ENCODE measurements around the gene CTPS2. TPM values are rescaled to one million over a fixed set of nuclear protein-coding genes. Genes with fewer than 3 reads are reported as not detected.
A peak's percentile ranks its signal among the peaks of the same experiment; 100 is the strongest.

The CTPS2 gene
- total RNA-seq, 2 donors from 2014 or later = 7.9 to 12.0 TPM

DNA sequence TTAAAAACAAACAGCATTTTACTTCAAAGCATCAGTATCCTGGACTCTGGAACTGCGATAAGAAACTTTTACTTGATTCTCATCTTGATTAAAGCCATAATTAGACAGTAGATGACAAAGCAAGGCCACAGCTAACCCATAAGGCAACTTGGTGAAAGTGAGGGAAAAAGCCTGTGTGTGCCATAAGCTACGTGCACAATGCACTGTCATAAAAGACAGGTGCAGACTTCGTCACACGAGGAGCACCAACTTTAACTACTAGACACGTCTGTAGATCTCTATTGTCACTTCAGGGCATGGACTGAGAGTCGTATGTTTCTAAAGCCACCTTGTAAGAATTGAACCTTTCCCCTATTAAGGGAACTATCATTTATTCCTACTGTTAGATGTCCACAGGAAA lies 13.1 kb downstream of the CTPS2 start:
- ATAC-seq (ENCODE audit: insufficient number of reproducible peaks, low FRiP score, low read depth) (no peak), DNase-seq (ENCODE audit: low spot score) (no peak)
- H3K4me3 ChIP-seq = no peak overlapping the region
- no peak overlapping the region for H3K27ac ChIP-seq
- H3K27me3 ChIP-seq (replicated peaks; ENCODE audit: insufficient read depth) = no peaks in the 10 kb centered on the region
- peaks cover 3% of the 10 kb centered on the region for H3K36me3 ChIP-seq
- TF ChIP-seq, protein P1, sequence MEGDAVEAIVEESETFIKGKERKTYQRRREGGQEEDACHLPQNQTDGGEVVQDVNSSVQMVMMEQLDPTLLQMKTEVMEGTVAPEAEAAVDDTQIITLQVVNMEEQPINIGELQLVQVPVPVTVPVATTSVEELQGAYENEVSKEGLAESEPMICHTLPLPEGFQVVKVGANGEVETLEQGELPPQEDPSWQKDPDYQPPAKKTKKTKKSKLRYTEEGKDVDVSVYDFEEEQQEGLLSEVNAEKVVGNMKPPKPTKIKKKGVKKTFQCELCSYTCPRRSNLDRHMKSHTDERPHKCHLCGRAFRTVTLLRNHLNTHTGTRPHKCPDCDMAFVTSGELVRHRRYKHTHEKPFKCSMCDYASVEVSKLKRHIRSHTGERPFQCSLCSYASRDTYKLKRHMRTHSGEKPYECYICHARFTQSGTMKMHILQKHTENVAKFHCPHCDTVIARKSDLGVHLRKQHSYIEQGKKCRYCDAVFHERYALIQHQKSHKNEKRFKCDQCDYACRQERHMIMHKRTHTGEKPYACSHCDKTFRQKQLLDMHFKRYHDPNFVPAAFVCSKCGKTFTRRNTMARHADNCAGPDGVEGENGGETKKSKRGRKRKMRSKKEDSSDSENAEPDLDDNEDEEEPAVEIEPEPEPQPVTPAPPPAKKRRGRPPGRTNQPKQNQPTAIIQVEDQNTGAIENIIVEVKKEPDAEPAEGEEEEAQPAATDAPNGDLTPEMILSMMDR (IDR thresholded peaks at IDR 0.05) = no peak
- H3K4me1 ChIP-seq (ENCODE audit: control insufficient read depth in 1 of 2, low read depth in 2 of 2) = no peaks in the 10 kb centered on the region
- H3K9me3 ChIP-seq = no peaks in the 10 kb centered on the region

DNA sequence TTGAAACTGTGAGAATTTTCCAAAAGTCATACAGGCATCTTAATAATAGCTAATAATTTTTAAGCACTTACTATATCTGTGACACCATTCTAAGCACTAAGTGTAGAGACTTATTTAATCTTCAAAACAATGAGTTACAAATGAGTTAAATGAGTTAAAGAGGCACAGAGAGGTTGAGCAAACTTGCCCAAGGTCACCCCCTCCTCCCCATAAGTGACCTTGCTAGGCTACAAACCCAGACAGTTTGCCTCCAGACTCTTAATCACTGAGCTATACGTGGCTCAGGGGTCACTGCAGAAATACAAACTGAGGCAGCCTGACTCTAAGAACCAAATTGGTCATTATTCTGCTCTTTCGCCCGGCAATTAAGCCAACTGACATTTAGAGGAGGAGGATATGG lies 15.5 kb downstream of the CTPS2 start:
- no peak for ATAC-seq (ENCODE audit: insufficient number of reproducible peaks, low FRiP score, low read depth)

DNA sequence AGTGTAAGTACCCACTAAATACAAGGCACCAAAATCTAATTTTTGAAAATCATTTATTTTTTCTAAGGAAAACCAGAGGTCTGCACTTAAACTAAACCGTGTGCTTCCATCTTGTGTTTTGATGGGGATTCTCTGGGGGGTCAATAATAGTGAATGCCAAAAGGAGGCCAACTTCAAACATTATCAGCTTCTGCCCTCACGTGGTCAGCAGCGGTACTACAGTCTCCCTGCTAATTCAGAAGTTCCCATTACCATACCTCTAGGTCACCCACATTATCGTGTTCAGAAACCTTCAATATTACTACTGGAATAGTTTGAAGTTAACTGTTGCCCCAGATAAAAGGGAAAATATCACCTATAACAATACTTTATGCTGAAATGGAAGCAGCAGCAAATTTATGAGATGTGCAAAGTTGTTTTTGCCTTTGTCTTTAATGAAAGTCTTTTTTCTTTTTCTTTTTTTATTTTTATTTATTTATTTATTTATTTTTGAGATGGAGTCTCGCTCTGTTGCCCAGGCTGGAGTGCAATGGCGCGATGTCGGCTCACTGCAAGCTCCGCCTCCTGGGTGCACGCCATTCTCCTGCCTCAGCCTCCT lies 17.3 kb downstream of the CTPS2 start:
- Histone ChIP-seq H3K27me3 (replicated peaks; ENCODE audit: insufficient read depth) (no peaks in the 10 kb centered on the region), H3K4me1 (ENCODE audit: control insufficient read depth in 1 of 2, low read depth in 2 of 2) (no peaks in the 10 kb centered on the region), H3K27ac (no peak overlapping the region), H3K4me3 (no peak overlapping the region), H3K36me3 (peaks cover 3% of the 10 kb centered on the region), H3K9me3 (no peaks in the 10 kb centered on the region)
- TF ChIP-seq, protein P1 (IDR thresholded peaks at IDR 0.05) = peak; percentile 70
- DNase-seq (ENCODE audit: low spot score) (no peak), ATAC-seq (ENCODE audit: insufficient number of reproducible peaks, low FRiP score, low read depth) (no peak)

More for the DNA sequence above, 15.5 kb downstream of the CTPS2 start:
- no peaks in the 10 kb centered on the region for H3K9me3 ChIP-seq
- peaks cover 3% of the 10 kb centered on the region for H3K36me3 ChIP-seq
- H3K27me3 ChIP-seq (replicated peaks; ENCODE audit: insufficient read depth) = no peaks in the 10 kb centered on the region
- TF ChIP-seq, protein P1 (IDR thresholded peaks at IDR 0.05) = no peak
- no peaks in the 10 kb centered on the region for H3K4me1 ChIP-seq (ENCODE audit: control insufficient read depth in 1 of 2, low read depth in 2 of 2)
- H3K4me3 ChIP-seq = no peak overlapping the region
- H3K27ac ChIP-seq = no peak overlapping the region
- no peak for DNase-seq (ENCODE audit: low spot score)

DNA sequence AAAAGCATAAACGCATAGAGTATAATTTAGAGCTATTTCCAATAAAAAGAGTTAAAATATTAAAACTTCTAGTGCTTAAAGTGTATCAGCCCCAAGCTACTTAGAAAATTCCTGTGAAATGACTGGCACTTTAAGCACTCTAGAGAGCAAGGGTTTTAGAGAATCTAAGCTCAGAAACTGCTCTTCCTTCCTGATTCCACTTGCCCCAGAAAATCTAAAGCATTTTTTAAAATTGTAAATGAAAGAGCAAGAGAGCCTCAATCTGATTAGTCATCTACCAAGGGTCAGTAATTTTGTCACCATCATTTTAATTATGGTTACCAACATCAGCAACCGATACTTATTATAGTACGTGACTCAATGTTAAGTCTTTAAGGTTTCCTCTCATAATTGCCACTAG lies 25.0 kb downstream of the CTPS2 start:
- Histone ChIP-seq H3K4me1 (ENCODE audit: control insufficient read depth in 1 of 2, low read depth in 2 of 2) (no peaks in the 10 kb centered on the region), H3K27ac (no peak overlapping the region), H3K36me3 (no peaks in the 10 kb centered on the region), H3K27me3 (replicated peaks; ENCODE audit: insufficient read depth) (no peaks in the 10 kb centered on the region), H3K4me3 (no peak overlapping the region), H3K9me3 (no peaks in the 10 kb centered on the region)
- DNase-seq (ENCODE audit: low spot score) (no peak), ATAC-seq (ENCODE audit: insufficient number of reproducible peaks, low FRiP score, low read depth) (no peak)
- TF ChIP-seq, protein P1 (IDR thresholded peaks at IDR 0.05) = no peak

DNA sequence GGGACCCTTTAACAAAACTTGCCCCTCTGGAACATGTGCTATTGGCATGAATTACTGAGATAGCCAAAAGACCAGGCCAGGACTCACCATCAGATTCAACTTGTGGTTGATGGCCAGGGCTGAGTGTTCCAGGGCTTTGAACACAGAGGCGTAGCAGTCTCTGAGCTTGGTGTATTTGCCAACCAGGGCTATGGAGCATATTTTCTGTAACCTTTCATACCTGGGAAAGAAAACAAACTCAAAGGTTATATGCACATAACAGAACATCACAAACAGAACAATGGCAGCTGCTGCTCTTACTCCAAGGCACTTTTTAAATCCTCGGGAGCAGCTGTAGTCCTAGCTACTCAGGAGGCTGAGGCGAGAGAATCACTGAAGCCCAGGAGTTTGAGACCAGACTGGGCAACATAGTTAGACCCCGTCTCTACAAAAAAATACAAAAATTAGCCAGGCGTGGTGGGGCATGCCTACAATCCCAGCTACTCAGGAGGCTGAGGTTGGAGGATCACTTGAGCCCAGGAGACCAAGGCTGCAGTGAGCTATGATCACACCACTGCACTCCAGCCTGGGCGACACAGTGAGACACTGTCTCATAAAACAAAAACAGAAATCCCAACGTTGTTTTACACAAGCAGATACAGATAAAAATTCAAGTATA lies 29.3 kb downstream of the CTPS2 start:
- TF ChIP-seq, protein P1 (IDR thresholded peaks at IDR 0.05) = no peak
- ATAC-seq (ENCODE audit: insufficient number of reproducible peaks, low FRiP score, low read depth) (no peak), DNase-seq (ENCODE audit: low spot score) (no peak)
- Histone ChIP-seq H3K36me3 (peaks cover under 1% of the 10 kb centered on the region), H3K9me3 (no peaks in the 10 kb centered on the region), H3K27me3 (replicated peaks; ENCODE audit: insufficient read depth) (no peaks in the 10 kb centered on the region), H3K4me3 (no peak overlapping the region), H3K27ac (no peak overlapping the region), H3K4me1 (ENCODE audit: control insufficient read depth in 1 of 2, low read depth in 2 of 2) (no peaks in the 10 kb centered on the region)

All from thoracic aorta (tissue), 2 donors.